Vagina (tissue), 2 donors: ENCODE measurements around the gene SBF2. TPM values are rescaled to one million over a fixed set of nuclear protein-coding genes. Genes with fewer than 3 reads are reported as not detected.

Experiments used
- DNase-seq, 2 donors: peaks; one replicate each; pipeline ENCODE4 v3.0.0-alpha.2; 2017; ENCODE audit errors: extremely low spot score in 2 of 2
- H3K27ac ChIP-seq: fragments of 200-600 bp; sonication (generic); one replicate; pipeline ENCODE4 v1.5.1; 2019
- H3K27me3 ChIP-seq: fragments of 200-600 bp; sonication (generic); one replicate; pipeline ENCODE4 v1.5.1; 2019
- H3K36me3 ChIP-seq, 2 donors: fragments of 200-600 bp; sonication (generic); one replicate each; pipeline ENCODE4 v1.5.1; 2017 to 2019
- H3K4me1 ChIP-seq: fragments of 200-600 bp; sonication (generic); one replicate; pipeline ENCODE4 v1.5.1; 2019
- H3K4me3 ChIP-seq, 2 donors: fragments of 200-600 bp; sonication (generic); 1 replicate in 1 of 2; 2 replicates in 1 of 2; pipeline ENCODE4 v1.5.1; 2016 to 2019
- H3K9me3 ChIP-seq: fragments of 200-600 bp; sonication (generic); one replicate; pipeline ENCODE4 v1.5.1; 2019
- POLR2A ChIP-seq, 2 donors: fragments of 450-650 bp; IDR thresholded peaks; one replicate each; pipeline ENCODE4 v1.6.1; 2017; ENCODE audit warnings: antibody characterized with exemption in 2 of 2, mild to moderate bottlenecking in 2 of 2, moderate library complexity in 2 of 2
- POLR2AphosphoS5 ChIP-seq, 2 donors: sonication (generic); formaldehyde crosslinking; IDR thresholded peaks; one replicate each; pipeline ENCODE4 v1.9.0; 2017; ENCODE audit warnings: antibody characterized with exemption in 2 of 2, mild to moderate bottlenecking in 2 of 2, low read depth in 1 of 2; ENCODE audit not compliant: insufficient read depth in 1 of 2
- intact Hi-C: fragments of 100-400 bp; cut with DNase I; formaldehyde crosslinking; loops from one replicate; pipeline ENCODE4 v1.15.1; 2023
- total RNA-seq: library from RNA; depleted of rRNA; stranded (reverse); fragments of >200 nt; gene quantifications from one replicate; pipeline ENCODE4 v1.2.3, GENCODE V29; 2016
- TF ChIP-seq, protein P1 (sequence below), 3 experiments: fragments of 450-650 bp in 2 of 3; fragments of 200-600 bp in 1 of 3; sonication (generic) in 1 of 3; IDR thresholded peaks; one replicate each; pipeline ENCODE4 v1.5.1; 2017 to 2019; ENCODE audit warnings: antibody characterized with exemption in 3 of 3, mild to moderate bottlenecking in 2 of 3, moderate library complexity in 2 of 3

The SBF2 gene
- total RNA-seq, 1 donor from 2014 or later: 69.5 TPM

DNA sequence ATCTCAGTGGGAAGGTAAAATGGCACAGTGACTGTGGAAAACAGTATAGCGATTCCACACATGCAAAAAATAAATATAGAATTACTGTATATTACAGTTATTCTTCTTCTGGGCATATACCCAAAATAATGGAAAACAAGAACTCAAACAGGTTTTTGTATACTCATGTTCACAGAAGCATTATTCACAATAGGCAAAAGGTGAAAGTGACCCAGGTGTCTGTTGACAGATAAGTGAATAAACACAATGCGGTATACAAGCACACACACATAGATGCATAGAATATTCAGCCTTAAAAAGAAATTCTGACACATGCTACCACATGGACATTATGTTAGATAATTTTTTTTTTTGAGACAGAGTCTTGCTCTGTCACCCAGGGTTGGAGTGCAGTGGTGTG is 397.1 kb downstream of the SBF2 start:
- peaks cover 0 to 19% of the 10 kb centered on the region in 2 donors for H3K36me3 ChIP-seq
- no peaks in the 10 kb centered on the region for H3K9me3 ChIP-seq
- H3K4me1 ChIP-seq: peaks cover 9% of the 10 kb centered on the region
- H3K27me3 ChIP-seq: no peaks in the 10 kb centered on the region
- H3K27ac ChIP-seq: no peak overlapping the region
- intact Hi-C loops: no loop called here
- TF ChIP-seq POLR2A (IDR thresholded peaks at IDR 0.05) (no peak), POLR2AphosphoS5 (IDR thresholded peaks at IDR 0.05; ENCODE audit: insufficient read depth in 1 of 2, low read depth in 1 of 2) (no peak)
- TF ChIP-seq, protein P1, sequence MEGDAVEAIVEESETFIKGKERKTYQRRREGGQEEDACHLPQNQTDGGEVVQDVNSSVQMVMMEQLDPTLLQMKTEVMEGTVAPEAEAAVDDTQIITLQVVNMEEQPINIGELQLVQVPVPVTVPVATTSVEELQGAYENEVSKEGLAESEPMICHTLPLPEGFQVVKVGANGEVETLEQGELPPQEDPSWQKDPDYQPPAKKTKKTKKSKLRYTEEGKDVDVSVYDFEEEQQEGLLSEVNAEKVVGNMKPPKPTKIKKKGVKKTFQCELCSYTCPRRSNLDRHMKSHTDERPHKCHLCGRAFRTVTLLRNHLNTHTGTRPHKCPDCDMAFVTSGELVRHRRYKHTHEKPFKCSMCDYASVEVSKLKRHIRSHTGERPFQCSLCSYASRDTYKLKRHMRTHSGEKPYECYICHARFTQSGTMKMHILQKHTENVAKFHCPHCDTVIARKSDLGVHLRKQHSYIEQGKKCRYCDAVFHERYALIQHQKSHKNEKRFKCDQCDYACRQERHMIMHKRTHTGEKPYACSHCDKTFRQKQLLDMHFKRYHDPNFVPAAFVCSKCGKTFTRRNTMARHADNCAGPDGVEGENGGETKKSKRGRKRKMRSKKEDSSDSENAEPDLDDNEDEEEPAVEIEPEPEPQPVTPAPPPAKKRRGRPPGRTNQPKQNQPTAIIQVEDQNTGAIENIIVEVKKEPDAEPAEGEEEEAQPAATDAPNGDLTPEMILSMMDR (IDR thresholded peaks at IDR 0.05): no peak
- no peak overlapping the region for H3K4me3 ChIP-seq
- no peak for DNase-seq

DNA sequence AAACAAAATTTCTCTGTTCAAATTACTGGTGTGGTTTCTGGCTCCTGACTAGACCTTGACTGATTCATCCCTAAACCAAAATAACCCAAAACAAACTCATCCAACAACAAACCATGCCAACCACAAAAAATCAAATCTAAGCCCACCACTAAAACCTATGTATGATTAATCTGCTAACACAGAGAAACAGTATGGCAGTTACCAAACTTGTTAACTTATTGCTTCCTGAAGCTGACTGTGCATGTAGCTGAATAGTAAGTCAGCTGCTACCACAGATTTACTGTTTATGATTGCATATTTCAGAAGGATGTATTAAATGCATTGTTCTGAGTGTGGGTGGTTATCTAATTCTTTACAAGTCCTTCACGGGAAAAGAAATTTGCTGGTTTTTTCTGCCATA is 399.0 kb downstream of the SBF2 start:
- Histone ChIP-seq H3K36me3 (peaks cover 0 to 19% of the 10 kb centered on the region in 2 donors), H3K27ac (no peak overlapping the region), H3K4me1 (peaks cover 2% of the 10 kb centered on the region), H3K9me3 (no peaks in the 10 kb centered on the region), H3K4me3 (no peak overlapping the region), H3K27me3 (no peaks in the 10 kb centered on the region)
- no peak for DNase-seq
- TF ChIP-seq POLR2AphosphoS5 (IDR thresholded peaks at IDR 0.05; ENCODE audit: insufficient read depth in 1 of 2, low read depth in 1 of 2): no peak
- TF ChIP-seq, protein P1 (IDR thresholded peaks at IDR 0.05): no peak
- no peak for TF ChIP-seq POLR2A (IDR thresholded peaks at IDR 0.05)
- intact Hi-C loops: no loop called here

DNA sequence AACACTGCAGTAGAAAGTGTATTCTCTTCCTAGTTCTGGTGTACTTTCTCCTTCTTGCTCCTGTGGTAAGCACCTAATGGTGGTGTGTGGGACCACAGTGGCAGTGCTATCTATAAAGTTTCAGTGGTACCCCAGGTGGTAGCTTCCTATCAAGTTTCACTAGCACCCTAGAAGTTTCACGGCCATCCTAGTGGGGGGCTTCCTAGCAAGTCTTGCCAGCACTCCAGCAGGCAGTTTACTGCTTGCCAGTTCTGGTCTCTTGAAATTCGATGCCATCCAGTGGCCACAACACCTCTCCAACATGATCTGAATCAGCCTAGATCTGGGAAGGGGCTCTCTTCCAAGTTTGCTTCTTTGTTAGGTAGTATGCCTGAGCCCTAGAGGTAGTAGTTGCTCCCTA is 400.5 kb downstream of the SBF2 start:
- Histone ChIP-seq H3K36me3 (peaks cover 0 to 19% of the 10 kb centered on the region in 2 donors), H3K27me3 (no peaks in the 10 kb centered on the region), H3K9me3 (no peaks in the 10 kb centered on the region), H3K27ac (no peak overlapping the region), H3K4me1 (no peaks in the 10 kb centered on the region), H3K4me3 (no peak overlapping the region)
- DNase-seq: no peak
- intact Hi-C loops: no loop called here
- no peak for TF ChIP-seq POLR2A (IDR thresholded peaks at IDR 0.05)
- TF ChIP-seq, protein P1 (IDR thresholded peaks at IDR 0.05): no peak
- TF ChIP-seq POLR2AphosphoS5 (IDR thresholded peaks at IDR 0.05; ENCODE audit: insufficient read depth in 1 of 2, low read depth in 1 of 2): no peak

DNA sequence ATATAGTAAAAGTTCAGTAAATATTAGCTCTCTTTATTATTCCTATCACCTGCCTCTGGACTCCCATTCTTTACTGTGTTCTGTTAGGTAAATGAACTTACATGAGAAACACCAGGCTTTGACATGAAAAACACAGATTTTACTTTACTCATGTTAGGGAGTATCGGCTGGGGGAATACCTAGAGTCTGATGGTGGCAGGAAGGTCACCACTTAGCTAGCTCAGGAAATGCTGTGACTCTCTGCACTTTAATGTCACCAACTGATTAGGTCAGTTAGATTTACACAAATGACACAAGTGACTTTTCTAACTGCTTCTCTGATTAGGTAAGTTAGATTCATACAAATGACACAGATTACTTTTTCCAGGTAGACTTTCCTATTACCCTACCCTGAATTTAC is 405.1 kb downstream of the SBF2 start:
- DNase-seq: no peak
- Histone ChIP-seq H3K9me3 (no peaks in the 10 kb centered on the region), H3K4me3 (no peak overlapping the region), H3K36me3 (peaks cover 0 to 5% of the 10 kb centered on the region in 2 donors), H3K27me3 (no peaks in the 10 kb centered on the region), H3K4me1 (no peaks in the 10 kb centered on the region), H3K27ac (no peak overlapping the region)
- intact Hi-C loops: no loop called here
- TF ChIP-seq POLR2A (IDR thresholded peaks at IDR 0.05): no peak
- TF ChIP-seq, protein P1 (IDR thresholded peaks at IDR 0.05): no peak
- TF ChIP-seq POLR2AphosphoS5 (IDR thresholded peaks at IDR 0.05; ENCODE audit: insufficient read depth in 1 of 2, low read depth in 1 of 2): no peak

DNA sequence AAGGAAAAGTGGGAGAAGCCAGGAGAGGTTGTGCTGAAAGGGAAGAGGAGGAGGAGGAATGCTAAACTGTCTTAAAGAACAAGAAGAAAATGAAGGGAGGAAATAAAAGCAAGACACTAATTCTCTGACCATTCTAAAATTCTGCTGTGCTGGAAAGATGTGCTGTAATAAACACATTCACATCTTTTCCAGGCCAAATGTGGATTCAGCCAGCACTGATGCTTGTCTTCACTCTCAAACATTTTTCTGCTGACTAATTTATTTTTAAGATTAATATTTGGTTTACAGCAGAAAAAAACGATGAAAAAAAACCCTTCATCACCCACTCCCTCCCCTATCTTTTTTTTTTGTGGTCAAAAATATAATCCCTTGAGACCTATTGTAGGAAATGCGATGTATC is 406.5 kb downstream of the SBF2 start:
- no peak overlapping the region for H3K4me3 ChIP-seq
- DNase-seq: no peak
- no peaks in the 10 kb centered on the region for H3K36me3 ChIP-seq
- no peak overlapping the region for H3K27ac ChIP-seq
- no peaks in the 10 kb centered on the region for H3K4me1 ChIP-seq
- no peaks in the 10 kb centered on the region for H3K27me3 ChIP-seq
- intact Hi-C loops: no loop called here
- H3K9me3 ChIP-seq: no peaks in the 10 kb centered on the region
- no peak for TF ChIP-seq POLR2A (IDR thresholded peaks at IDR 0.05)

DNA sequence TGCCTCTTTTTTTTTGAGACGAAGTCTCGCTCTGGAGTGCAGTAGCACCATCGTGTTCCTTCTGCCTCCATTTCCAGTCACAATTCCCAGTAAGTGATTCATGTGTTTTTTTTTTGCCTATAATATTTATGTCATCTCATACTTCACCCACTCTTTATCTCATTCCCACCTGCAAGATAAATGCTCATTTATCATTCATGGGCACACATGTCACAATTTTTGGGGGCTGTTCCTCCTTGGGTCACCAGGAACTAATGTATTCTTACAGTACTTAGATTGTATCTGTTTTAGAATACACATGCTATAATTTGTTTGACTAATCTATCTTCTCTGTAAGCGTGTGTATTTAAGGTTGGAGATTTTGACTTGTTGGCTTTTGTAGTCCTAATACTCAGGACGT is 407.4 kb downstream of the SBF2 start:
- intact Hi-C loops: no loop called here
- Histone ChIP-seq H3K4me3 (no peak overlapping the region), H3K27ac (no peak overlapping the region), H3K9me3 (no peaks in the 10 kb centered on the region), H3K27me3 (no peaks in the 10 kb centered on the region), H3K4me1 (no peaks in the 10 kb centered on the region), H3K36me3 (no peaks in the 10 kb centered on the region)
- TF ChIP-seq, protein P1 (IDR thresholded peaks at IDR 0.05): no peak
- TF ChIP-seq POLR2A (IDR thresholded peaks at IDR 0.05): no peak
- TF ChIP-seq POLR2AphosphoS5 (IDR thresholded peaks at IDR 0.05; ENCODE audit: insufficient read depth in 1 of 2, low read depth in 1 of 2): no peak
- DNase-seq: no peak
